Measurements from ENCODE around the gene YTHDF1.
"Not testable (repeated sequence)": the region's sequence is repeated elsewhere in the genome, so short reads cannot be mapped to it uniquely, and the experiment has no call there.

Gene YTHDF1

DNA sequence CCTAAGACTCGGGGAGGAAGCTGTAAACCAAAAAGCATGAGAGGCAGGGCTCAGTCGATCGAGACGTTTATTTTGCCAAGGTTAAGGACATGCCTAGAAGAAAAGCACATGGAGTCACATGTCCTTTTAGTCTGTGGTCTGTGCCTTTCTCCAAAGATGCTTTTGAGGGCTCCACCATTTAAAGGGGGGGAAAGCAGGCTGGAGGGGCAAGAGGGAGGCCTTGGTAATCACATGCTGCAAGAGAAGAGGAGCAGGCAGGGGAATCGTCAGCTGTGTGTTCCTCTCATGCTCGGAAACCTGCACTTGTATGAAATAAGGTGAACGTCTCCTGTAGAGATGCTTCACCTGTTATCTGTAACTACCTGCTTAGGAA lies 9.1 kb upstream of the YTHDF1 start:
- no peak for DNase-seq

DNA sequence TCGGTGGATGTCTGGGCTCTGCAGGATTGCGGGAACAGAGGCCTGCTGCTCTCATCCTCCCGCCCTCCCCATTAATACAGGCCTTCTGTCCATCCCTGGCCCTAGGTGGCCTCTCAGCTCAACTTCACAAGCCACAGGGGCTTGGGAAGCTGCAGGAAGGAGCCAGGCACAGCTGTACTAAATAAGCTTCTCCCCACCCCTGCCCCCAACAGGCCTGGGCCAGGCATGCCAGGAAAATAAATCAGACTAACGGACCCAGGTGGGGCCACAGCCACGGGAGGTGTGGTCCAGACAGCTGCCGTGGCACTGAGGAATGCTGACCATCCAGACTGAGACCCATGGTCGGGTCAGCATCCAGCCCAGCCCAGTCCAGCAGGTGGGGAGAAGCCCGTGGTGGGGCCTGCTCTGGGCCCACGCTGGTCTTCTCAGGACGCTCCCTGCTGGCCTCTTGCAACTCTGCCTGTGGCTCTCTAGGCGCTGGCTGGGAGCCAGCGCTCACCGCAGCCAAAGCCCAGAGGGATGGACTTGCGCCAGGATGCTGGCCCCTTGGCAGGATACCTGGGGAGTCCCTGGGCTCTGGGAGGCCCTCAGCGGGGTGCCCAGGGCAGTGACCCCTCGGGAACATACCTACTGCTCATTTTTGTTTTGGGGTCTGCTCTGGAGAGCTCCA lies 8.6 kb upstream of the YTHDF1 start:
- DNase-seq = no peak

DNA sequence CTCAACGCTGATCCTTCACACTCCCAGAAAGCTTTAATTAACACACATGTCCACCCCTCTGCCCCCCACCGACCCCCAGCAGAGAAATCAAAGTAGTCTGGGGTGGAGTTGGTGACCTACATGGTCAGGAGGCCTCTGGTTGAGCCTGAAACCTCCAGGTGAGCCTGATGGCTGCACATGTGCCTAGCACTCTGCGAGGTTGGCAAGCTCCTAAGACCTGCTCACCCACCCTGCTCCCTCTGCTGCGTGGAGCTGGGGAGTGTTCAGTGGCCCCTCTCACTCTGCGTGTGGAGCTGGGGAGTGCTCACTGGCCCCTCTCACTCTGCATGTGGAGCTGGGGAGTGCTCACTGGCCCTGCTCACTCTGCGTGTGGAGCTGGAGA lies 7.9 kb upstream of the YTHDF1 start:
- DNase-seq = no peak

- DNase-seq = peak; percentile 53 to 57
Measured at GRCh38 chr20:63223121-63223825, 7.3 kb upstream of the YTHDF1 start.

DNA sequence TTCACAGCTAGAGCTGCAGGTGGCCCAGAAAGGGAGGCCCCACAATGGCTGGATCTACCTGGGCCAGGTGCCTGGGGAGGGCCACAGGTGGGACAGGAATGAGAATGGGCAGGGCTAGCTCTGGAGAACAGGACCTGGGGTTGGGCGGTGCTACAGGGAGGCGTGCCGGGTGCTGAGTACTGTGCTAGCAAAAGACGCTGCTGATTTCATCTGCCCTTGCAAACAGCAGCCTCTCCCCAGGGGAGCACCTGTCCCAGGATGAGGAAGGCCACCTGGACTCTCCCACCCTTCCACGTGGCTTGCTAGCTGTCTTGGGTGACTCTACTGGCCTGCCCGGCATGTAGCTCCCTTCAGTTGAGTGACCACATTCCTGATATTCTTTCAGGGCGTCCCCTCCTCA lies 6.6 kb upstream of the YTHDF1 start:
- DNase-seq = no peak

GRCh38 chr20:63221400-63222053 lies 5.6 kb upstream of the YTHDF1 start:
- not testable (repeated sequence) for DNase-seq

GRCh38 chr20:63220696-63221399 lies 4.9 kb upstream of the YTHDF1 start:
- no peak for DNase-seq

DNA sequence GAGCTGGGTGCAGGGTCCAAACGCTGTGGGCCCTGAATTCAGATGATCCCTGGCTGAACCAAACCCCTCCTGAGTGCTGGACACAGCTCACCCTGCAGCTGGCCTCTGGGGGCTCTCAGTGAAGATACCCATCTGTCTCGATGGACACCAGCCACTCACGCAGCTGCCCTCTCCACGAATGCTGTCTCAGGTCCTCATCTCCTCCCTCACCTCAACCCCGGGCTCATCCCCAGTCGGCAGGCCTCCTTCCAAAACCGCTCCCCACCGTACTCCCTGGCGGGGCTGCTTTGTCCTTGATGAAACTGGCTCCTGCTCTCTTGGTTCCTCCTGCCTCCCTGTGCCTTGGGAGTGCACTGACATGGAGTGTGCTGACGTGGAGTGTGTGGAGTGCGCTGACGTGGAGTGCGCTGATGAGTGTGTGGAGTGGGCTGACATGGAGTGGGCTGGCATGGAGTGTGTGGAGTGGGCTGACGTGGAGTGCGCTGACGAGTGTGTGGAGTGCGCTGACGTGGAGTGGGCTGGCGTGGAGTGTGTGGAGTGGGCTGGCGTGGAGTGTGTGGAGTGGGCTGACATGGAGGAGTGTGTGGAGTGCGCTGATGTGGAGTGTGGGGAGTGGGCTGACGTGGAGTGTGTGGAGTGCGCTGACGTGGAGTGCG lies 4.1 kb upstream of the YTHDF1 start:
- no peak for DNase-seq

GRCh38 chr20:63219447-63219821 lies 3.5 kb upstream of the YTHDF1 start:
- DNase-seq = no peak

GRCh38 chr20:63218701-63219446 lies 2.9 kb upstream of the YTHDF1 start:
- no peak for DNase-seq

- DNase-seq = no peak
Measured at GRCh38 chr20:63217706-63218105, 1.8 kb upstream of the YTHDF1 start.

DNA sequence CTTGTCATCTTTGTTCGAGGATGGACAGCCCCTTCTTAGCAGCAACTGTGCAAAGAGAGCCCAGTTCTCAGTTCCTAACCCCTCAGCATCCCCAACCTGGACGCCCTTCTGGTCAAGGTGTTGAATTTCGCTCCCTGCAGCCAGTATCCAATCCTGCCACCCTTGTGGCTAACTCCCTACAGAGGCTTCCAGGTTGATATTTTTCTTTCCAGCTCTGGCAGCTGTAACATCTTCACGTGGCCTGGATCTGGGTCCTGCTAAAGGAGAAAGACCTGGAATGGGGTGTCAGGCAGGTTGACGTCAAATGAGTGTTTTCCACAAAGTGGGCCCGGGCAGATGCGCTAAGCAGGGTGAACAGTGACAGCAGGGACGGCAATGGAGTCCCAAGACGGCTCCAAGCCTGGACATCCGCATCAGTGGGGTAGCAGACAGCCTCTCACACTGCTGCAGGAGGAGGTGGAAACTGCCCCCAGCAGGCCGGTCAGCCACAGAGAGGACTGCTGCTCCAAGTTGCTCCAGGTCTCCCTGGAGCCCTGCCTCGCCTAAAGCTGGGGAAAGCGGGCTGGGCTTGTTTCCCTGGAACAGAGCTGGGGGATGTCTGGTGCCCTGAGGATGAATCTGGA lies 1.0 kb upstream of the YTHDF1 start:
- DNase-seq = no peak

- peak; percentile 26 to 36 for DNase-seq
Measured at GRCh38 chr20:63215101-63216040, 560 bp downstream of the YTHDF1 start.

- no peak for DNase-seq
Measured at GRCh38 chr20:63214514-63214913, 1.4 kb downstream of the YTHDF1 start.

DNA sequence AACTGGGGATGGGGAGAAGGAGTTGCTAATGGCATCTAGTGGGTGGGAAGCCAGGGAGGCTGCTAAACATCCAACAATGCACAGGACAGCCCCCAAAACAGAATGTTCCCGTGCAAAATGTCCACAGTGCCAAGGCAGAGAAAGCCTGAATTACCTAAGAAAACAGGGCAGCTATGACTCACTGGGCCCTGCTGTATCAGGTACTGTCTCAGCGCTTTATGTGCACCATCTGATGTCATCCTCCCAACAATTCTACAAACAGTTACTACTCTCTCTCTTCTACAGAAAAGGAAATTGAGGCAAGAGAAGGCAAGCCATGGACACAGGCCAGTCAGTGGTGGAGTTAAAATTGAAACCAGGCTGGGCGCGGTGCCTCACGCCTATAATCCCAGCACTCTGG lies 3.1 kb downstream of the YTHDF1 start:
- DNase-seq = no peak

DNA sequence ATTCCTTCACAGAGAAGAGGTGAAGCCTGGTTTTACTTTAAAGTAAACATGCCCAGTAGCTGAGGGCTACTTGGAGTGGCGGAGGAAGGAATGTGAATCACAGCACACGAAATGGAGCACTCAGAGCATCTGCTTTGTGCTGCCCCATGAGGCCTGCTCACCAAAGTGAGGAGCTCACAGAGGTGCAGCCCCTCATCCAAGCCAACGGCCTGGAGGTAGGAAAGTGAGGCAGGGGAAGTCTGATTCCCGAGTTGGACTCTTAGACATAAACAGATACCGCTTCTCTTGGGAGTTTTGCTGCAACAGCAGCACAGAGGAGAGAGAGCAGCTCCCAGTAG lies 3.6 kb downstream of the YTHDF1 start:
- DNase-seq = no peak

DNA sequence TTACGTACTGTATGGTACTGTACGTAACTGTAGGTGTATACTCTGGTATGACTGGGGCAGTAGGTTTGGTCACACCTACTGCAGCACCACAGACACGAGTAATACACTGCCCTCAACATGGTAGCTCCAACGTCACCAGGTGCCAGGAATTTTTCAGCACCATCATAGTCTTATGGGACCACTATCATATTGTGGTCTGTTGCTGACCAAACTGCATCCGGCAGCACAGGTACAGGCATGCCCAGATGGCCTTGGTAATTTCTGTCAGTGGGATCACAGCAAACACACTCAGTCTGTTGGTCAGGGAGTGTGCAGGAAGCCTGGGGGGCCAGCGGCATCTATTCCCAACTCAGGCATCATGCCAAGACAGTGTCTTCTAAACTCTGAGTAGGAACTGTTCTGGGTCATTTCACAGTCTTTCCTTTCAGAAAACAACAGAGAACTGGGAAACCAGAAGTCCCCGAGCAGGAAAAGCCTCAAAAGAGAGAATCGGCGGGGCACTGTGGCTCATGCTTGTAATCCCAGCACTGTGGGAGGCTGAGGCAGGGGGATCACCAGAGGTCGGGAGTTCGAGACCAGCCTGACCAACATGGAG lies 5.8 kb downstream of the YTHDF1 start:
- DNase-seq = no peak

GRCh38 chr20:63208346-63208909 lies 7.5 kb downstream of the YTHDF1 start:
- no peak for DNase-seq

- no peak for DNase-seq
Measured at GRCh38 chr20:63206878-63207277, 9.1 kb downstream of the YTHDF1 start.

- DNase-seq = no peak
Measured at GRCh38 chr20:63205896-63206295, 10.0 kb downstream of the YTHDF1 start.

Measured in stimulated activated CD4-positive, alpha-beta T cell treated with anti-CD3 and anti-CD28 coated beads, Interleukin-2, amount 100 ng/mL, for 24 hours (primary cell).